Activated T-cell treated with anti-CD3 and anti-CD28 coated beads, Interleukin-2, amount 50 U/mL, for 24 hours (primary cell): ENCODE results near the gene RARG.

Experiments used
- DNase-seq: peaks from one replicate; pipeline ENCODE4 v3.0.0-alpha.2; 2020
- H3K27ac Mint-ChIP-seq: 2 replicates; pipeline ENCODE4 v1.8.0; 2020; ENCODE audit warnings: mild to moderate bottlenecking, mixed read lengths
- H3K27me3 Mint-ChIP-seq: 2 replicates; pipeline ENCODE4 v1.8.0; 2020; ENCODE audit warnings: mixed read lengths
- H3K36me3 Mint-ChIP-seq: 2 replicates; pipeline ENCODE4 v1.8.0; 2020; ENCODE audit warnings: low read depth, mixed read lengths
- H3K4me1 Mint-ChIP-seq: 2 replicates; pipeline ENCODE4 v1.8.0; 2020; ENCODE audit warnings: low read depth, mixed read lengths
- H3K4me3 Mint-ChIP-seq: 2 replicates; pipeline ENCODE4 v1.8.0; 2020; ENCODE audit warnings: mild to moderate bottlenecking, moderate library complexity, mixed read lengths
- H3K9me3 Mint-ChIP-seq: 2 replicates; pipeline ENCODE4 v1.8.0; 2020; ENCODE audit warnings: mixed read lengths

Gene RARG

DNA sequence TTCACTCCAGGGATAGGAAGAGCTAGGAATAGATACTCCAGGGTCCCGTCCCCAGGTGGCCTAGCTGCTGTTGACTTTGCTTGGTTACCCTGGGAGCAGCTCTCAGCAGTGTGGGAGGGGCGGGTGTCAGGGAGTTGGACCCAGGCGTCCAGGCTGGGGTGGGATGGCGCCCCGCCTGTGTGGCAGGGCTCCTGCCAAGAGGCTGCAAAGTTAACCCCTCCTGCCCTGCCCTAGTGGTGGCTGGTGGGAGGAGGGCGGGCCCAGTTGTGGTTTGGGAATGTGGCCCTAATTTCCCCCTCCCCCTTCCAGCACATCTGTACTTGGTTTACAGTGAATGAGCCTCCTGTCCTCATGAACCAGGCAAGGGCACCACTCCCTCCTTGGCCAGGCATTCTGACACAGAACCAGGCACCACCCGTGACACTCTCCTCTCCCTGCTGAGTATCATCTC, 1.7 kb upstream of the RARG start:
- H3K4me1 Mint-ChIP-seq, result peaks cover 74% of the 10 kb centered on the region
- no peak overlapping the region for H3K27ac Mint-ChIP-seq
- H3K36me3 Mint-ChIP-seq, result no peaks in the 10 kb centered on the region
- H3K9me3 Mint-ChIP-seq, result no peaks in the 10 kb centered on the region
- no peaks in the 10 kb centered on the region for H3K27me3 Mint-ChIP-seq
- H3K4me3 Mint-ChIP-seq, result no peak overlapping the region
- DNase-seq, result no peak

DNA sequence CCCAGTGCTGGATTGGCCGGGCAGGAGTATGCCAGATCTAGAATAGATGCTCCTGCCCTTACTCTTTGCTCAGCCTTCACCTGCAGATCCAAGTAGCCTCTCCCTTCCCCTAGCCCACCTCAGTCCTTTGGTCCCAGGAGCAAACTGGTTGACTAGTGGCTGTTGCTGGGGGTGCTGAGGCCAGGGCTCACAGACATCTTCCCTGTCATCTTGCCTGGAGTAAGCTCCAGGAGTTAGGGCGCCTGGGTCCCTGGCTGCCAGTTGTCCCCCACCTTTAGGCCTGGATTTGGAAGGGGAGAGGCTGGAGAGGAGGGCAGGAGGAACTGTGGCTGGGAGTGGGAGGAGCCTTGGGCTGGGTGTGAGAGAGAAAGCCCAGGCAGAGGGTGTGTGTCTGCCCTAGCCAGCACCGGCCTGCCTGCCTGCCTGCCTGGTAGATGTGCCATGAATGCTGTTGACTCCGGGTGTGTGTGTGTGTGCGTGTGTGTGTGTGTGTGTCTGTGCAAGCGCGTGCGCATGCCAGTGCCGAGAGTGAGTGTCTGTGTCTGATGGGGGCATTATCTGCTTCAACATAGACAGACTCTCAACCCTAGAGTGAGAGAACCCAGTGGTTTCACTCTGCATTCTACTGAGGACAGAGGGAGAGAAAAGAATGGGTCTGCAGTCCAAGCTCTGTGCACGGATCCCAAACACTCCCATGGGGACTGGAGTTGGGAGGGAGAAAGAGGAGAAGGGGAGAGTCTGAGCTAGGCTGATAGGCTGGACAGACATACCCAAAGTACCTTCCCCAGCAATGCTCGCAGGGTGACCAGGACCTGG, 845 bp upstream of the RARG start:
- no peaks in the 10 kb centered on the region for H3K27me3 Mint-ChIP-seq
- peak overlapping the region; percentile 90 for H3K27ac Mint-ChIP-seq
- peak overlapping the region; percentile 80 for H3K4me3 Mint-ChIP-seq
- no peak for DNase-seq
- peaks cover 82% of the 10 kb centered on the region for H3K4me1 Mint-ChIP-seq
- no peaks in the 10 kb centered on the region for H3K9me3 Mint-ChIP-seq
- H3K36me3 Mint-ChIP-seq, result no peaks in the 10 kb centered on the region

DNA sequence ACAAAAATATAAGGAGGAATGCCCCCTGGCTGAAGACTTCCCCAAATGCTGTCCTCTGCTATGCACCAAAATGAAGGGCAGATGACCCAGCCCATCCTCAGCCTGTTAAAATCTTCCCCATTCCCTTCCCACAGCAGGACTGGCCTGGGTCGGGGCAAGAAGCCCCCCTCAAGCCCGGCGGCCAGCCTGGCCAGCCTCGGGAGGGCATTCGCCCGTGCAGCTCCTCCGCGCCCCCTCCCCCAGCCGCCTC, 413 bp downstream of the RARG start:
- H3K4me1 Mint-ChIP-seq, result peaks cover 78% of the 10 kb centered on the region
- H3K27me3 Mint-ChIP-seq, result no peaks in the 10 kb centered on the region
- no peak for DNase-seq
- no peaks in the 10 kb centered on the region for H3K9me3 Mint-ChIP-seq
- peak overlapping the region; percentile 71 for H3K4me3 Mint-ChIP-seq
- H3K36me3 Mint-ChIP-seq, result peaks cover 5% of the 10 kb centered on the region
- peak overlapping the region; percentile 68 for H3K27ac Mint-ChIP-seq

DNA sequence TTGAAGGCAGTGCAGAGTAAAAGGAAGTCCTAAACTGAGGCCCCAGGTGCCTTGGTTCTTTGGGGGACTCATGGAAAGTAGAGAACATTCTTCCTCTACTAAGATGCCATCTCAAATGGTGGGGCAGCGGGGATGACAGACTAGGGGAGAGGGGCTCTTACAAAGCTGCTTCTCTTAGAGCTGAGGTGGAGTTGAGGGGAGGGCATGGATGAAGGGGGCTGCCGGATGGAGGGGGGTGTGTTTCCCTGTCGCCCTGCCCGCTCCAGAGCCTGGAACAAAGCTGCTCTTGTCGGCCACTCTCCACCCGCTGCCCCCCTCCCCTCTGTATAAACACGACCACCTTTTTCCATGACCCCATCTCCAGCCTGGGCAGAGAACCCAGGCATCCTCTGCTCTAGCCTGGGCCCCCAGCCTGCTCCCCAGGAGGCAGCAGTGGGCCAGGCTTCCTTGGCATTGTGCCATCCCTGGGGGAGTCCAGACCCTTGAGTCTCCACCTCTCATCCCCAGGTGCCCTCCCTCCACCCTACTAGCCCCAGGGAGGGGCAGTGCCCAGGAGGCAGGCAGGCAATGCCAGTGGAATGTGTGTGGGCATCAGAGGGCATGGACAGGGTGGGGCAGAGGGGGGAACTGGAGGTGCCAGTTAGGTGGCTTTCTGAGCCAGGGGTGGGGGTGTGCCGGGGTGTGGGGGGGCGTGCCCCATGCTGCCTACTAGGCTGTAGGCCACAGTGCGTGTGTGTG, 1.7 kb downstream of the RARG start:
- H3K9me3 Mint-ChIP-seq, result no peaks in the 10 kb centered on the region
- H3K4me3 Mint-ChIP-seq, result peak overlapping the region; percentile 22
- no peak for DNase-seq
- peaks cover 73% of the 10 kb centered on the region for H3K4me1 Mint-ChIP-seq
- H3K27ac Mint-ChIP-seq, result peak overlapping the region; percentile 52
- H3K27me3 Mint-ChIP-seq, result no peaks in the 10 kb centered on the region
- peaks cover 5% of the 10 kb centered on the region for H3K36me3 Mint-ChIP-seq

DNA sequence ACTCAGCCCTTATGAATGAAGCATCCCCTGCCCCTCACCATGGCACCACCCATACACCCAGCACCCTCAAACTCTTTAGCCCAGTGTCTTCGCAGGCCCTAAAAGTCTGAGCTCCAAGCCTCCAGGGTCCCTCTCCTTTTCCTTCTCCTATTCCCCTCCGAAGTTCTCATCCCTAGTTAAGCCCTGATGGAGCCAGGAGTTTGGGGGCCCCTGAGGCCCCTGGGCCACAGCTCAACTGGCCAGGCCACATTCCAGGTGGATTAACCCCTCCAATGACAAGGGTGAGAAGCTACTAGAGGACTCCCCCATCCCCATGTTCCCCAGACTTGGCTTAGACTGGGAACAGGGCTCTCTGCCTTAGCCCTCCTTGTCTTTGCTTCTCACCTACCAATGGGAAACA, 2.6 kb downstream of the RARG start:
- peak overlapping the region; percentile 22 for H3K4me3 Mint-ChIP-seq
- H3K36me3 Mint-ChIP-seq, result peaks cover 8% of the 10 kb centered on the region
- no peaks in the 10 kb centered on the region for H3K9me3 Mint-ChIP-seq
- H3K27ac Mint-ChIP-seq, result peak overlapping the region; percentile 38
- H3K27me3 Mint-ChIP-seq, result no peaks in the 10 kb centered on the region
- H3K4me1 Mint-ChIP-seq, result peaks cover 74% of the 10 kb centered on the region
- no peak for DNase-seq

DNA sequence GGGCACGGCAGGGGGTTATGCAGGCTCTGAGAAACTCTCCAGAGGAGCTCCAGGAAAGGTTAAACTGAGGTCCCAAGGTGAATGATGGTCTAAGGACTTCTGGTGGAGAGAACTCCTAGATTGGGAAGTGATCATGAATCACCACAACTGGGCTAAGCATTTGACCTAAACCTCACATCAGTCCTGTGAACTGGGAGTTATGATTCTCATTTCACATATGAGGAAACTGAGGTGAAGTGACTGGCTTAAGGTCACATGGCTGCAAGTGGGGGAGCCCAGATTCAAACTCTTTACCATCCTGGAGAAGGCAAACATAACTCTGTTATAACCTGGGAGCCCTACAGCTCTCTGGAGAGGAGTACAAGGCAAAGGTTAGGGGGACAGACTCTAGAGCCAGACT, 4.2 kb downstream of the RARG start:
- H3K4me1 Mint-ChIP-seq, result peaks cover 76% of the 10 kb centered on the region
- H3K4me3 Mint-ChIP-seq, result no peak overlapping the region
- H3K9me3 Mint-ChIP-seq, result no peaks in the 10 kb centered on the region
- no peaks in the 10 kb centered on the region for H3K27me3 Mint-ChIP-seq
- no peak for DNase-seq
- H3K36me3 Mint-ChIP-seq, result peaks cover 8% of the 10 kb centered on the region
- H3K27ac Mint-ChIP-seq, result peak overlapping the region; percentile 29

DNA sequence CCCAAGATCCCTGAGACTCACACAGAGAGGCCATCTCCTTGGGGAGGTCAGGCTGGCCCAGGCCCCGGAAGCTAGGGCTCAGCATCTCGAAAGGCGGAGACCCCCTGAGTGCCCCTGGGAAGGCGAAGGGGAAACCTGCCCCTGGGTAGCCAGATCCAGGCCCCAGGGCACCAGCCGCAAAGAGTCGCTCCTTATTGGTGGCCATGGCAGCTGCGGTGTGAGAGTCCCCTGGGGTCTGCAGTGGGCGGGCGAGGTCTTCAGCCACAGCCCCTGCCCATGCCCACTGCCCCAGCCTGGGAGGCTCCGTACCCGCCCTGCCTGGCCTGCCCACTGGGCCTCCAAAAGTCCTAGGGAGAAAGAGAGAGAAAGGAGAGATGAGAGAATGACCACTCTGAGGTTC, 4.7 kb downstream of the RARG start:
- Mint-ChIP-seq H3K9me3 (no peaks in the 10 kb centered on the region), H3K36me3 (peaks cover 8% of the 10 kb centered on the region), H3K27me3 (no peaks in the 10 kb centered on the region), H3K27ac (peak overlapping the region; percentile 29), H3K4me3 (no peak overlapping the region), H3K4me1 (peaks cover 76% of the 10 kb centered on the region)
- DNase-seq, result no peak

DNA sequence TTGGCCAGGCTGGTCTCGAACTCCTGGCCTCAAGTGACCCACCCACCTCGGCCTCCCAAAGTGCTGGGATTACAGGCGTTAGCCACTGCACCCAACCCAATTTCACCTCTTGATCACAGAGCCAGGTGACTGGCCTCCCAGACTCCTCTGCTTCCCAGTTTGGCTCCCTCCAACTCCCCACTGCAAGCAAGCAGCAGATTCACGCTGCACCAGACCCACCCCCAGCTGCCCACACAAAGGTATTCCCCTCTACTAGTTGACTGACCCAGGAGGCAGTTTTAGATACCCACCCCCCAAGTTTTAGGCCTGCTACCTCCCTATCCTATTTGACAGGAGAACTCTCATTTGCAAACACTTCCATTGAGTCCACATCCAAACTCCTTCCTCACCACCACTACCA, 5.2 kb downstream of the RARG start:
- Mint-ChIP-seq H3K36me3 (peaks cover 8% of the 10 kb centered on the region), H3K27ac (no peak overlapping the region), H3K4me3 (no peak overlapping the region), H3K27me3 (no peaks in the 10 kb centered on the region), H3K9me3 (no peaks in the 10 kb centered on the region), H3K4me1 (peaks cover 80% of the 10 kb centered on the region)
- DNase-seq, result no peak

DNA sequence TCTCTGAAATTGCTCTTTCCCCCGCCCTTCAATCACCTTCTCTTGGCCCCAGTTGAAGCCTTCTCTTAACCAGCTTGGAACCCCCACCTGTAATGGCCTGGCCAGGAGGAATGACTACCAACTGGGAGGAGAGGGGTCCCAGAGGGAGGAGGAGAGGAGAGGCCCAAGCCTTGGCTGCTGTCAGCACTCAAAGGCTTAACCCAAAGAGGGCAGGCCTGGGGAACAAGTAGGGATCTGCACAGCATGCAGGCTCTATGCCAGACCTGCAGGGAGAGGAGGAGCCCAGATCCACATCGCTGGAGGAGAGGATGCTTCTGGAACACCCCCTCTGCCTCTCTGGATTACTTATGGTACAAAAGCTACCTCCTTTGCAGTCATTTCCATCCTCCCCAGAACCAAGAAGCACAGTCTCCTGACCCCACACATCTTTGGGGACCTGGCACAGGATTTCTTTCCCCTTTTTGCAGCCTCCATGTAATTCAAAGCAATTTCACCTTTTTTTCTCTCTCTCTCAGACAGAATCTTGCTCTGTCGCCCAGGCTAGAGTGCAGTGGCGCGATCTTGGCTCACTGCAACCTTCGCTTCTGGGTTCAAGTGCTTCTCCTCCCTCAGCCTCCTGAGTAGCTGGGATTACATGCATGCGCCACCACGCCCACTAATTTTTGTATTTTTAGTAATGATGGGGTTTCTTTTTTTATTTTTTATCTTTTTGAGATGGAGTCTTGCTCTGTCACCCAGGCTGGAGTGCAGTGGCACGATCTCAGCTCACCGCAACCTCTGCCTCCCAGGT, 6.2 kb downstream of the RARG start:
- no peaks in the 10 kb centered on the region for H3K27me3 Mint-ChIP-seq
- no peaks in the 10 kb centered on the region for H3K9me3 Mint-ChIP-seq
- peaks cover 8% of the 10 kb centered on the region for H3K36me3 Mint-ChIP-seq
- H3K4me1 Mint-ChIP-seq, result peaks cover 75% of the 10 kb centered on the region
- H3K27ac Mint-ChIP-seq, result peak overlapping the region; percentile 31
- no peak overlapping the region for H3K4me3 Mint-ChIP-seq
- no peak for DNase-seq

DNA sequence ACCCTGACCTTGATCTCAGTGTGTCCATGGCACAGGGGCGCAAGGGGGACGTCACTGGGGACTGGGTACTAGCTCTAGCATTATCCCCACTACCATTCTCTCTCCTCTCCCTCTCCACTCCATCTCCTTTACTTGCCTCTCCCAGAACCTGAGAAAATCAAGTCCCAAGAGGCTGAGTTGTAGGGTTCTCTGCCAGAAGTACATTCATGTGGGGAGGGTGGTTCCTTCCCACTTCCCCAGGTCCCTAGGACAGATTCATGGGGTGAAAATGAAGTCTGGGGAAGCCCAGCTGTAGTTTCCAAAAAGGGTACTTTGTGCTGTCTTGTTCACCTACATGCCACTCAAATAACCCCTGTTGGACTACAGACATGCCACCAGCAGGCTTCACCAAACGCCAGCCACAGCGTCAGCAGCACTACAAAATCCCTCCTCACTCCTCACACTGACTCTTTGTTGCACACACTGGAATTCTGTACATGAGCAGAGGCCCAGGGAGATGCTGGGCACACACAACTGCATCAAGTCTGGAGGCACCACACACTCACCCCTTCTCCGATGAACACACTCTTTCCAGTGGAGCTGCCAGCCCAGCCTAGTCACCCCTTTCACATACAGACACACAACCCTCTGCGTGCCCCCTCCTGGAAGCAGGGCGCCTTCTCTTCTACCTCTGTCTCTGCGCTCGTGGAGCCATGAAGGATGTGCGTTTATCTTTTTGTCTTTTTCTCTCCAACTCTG, 6.9 kb downstream of the RARG start:
- Mint-ChIP-seq H3K4me3 (no peak overlapping the region), H3K36me3 (peaks cover 8% of the 10 kb centered on the region), H3K4me1 (peaks cover 76% of the 10 kb centered on the region), H3K27me3 (no peaks in the 10 kb centered on the region), H3K27ac (peak overlapping the region; percentile 31), H3K9me3 (no peaks in the 10 kb centered on the region)
- no peak for DNase-seq

DNA sequence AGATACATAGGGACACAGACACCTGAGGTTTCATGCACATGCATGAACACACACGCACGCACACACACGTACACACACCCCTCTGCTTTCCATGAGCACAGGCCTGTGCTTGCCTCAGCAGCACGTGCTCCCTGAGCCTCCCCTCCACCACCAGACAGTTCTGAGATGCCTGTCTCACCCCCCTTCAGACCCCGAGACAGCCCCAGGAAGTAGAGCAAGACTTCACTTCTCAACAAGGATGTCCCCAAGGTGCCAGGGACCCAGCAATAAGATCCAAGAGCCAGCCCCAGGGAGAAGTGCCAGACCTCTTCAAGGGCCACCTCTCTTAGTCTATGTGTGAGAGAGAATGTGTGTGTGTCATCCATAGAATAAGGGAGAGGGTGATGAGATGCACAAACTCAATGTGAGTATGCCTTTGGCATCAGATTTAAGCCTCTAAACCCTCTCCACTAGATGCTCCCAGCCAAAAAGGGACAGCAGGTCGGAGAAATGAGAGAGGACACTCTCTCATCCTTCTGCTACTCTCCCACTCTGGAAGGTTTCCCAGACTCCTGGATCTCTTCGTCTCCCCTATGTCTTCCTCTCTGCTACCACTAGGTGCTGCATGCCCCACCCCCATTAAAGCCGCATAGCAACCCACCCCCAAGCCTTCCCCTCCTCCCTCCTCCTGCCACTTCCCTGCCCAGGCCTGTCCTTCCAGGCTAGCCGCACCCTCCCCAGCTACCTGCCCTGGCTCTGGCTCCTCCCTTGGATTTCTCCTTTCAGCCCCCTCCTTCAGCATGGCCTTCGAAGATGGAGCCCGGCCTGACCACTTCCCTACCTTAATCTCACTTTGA, 7.7 kb downstream of the RARG start:
- Mint-ChIP-seq H3K4me1 (peaks cover 73% of the 10 kb centered on the region), H3K36me3 (peaks cover 13% of the 10 kb centered on the region), H3K9me3 (no peaks in the 10 kb centered on the region), H3K27ac (peak overlapping the region; percentile 84), H3K27me3 (no peaks in the 10 kb centered on the region), H3K4me3 (peak overlapping the region; percentile 48)
- DNase-seq, result no peak

DNA sequence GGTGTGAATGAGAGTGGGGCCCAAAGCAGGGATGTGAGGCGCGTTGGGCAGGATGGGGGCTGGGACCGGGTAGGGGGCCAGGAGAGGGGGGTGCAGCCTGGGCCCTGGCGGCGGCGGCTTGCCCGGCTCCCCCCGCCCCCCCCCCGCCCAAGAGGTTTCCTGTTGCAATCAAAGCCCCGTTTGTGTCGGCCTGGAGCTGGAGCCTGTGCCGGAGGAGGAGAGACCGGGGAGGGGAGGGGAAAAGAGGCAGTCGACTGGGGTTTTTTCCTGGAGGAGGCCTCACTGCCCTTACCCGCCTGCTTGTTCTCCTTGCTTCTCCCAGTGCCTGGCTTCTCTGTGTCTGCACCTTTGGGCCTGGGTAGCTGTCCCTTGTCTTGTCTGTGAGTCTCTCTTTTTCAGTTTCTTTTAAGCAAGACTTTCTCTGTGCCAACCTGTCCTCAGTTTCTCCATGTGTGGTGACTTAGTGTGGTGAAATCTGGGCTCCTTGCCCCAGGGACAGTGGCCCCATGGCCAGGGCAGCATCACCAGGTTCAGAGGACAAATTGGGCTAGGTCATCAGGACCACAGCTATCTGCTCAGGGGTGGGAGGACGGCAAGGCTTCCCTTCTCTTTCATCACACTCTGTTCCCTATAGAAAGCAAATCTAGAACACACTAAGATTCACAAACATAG, 8.5 kb downstream of the RARG start:
- Mint-ChIP-seq H3K9me3 (no peaks in the 10 kb centered on the region), H3K4me3 (peak overlapping the region; percentile 69), H3K36me3 (peaks cover 18% of the 10 kb centered on the region), H3K27me3 (no peaks in the 10 kb centered on the region), H3K27ac (peak overlapping the region; percentile 84), H3K4me1 (peaks cover 73% of the 10 kb centered on the region)
- peak; percentile 57 for DNase-seq

DNA sequence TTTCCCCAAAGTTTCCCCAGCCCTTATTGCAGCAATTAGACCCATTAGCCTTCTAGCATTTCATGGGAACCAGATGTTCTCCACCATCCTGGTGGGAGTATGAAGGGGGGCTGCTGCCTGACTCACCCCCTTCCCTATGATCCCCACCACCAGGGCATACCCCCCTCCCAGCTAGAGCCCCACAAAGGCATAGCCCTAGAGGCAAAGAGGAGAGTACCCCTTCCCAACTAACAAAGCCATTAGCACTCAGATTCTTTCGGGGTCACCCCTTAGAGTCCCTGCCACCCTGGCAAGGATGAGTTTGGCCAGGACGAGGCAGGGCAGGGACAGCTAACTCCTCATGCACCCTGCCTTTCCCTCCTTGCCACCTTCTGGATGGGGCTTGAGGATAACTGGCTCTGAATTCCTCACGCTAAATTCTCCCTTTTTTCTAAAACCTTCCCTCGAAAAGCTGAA, 9.2 kb downstream of the RARG start:
- Mint-ChIP-seq H3K27me3 (no peaks in the 10 kb centered on the region), H3K27ac (peak overlapping the region; percentile 68), H3K4me3 (peak overlapping the region; percentile 69), H3K4me1 (peaks cover 73% of the 10 kb centered on the region), H3K9me3 (no peaks in the 10 kb centered on the region), H3K36me3 (peaks cover 20% of the 10 kb centered on the region)
- no peak for DNase-seq
